ENCODE measurements around the gene CNTNAP2.

The CNTNAP2 gene

DNA sequence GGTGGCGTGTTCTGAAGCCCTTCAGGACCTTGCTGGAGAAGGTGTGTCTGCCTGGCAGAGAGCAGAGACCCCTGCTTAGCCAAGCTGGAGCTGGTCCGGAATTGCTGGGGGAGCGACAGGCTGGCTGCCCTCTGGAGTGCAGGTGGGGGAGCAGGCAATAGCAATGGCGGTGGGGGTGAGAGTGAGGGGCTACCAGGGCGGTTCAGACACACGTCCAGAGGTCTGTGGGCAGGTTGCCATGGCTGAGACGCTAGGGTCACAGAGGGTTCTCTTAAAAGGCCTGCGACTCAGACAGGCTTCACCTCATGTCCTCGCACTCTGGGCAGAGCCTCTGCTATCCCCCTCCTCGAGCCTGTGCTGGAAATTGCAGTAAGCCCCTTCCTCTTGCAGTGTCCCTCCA is 2144.9 kb downstream of the CNTNAP2 start:
- no peak overlapping the region for H3K4me3 ChIP-seq (ENCODE audit: low read depth, low read length)
- no peak for DNase-seq (ENCODE audit: low read depth)
- TF ChIP-seq, protein P1, sequence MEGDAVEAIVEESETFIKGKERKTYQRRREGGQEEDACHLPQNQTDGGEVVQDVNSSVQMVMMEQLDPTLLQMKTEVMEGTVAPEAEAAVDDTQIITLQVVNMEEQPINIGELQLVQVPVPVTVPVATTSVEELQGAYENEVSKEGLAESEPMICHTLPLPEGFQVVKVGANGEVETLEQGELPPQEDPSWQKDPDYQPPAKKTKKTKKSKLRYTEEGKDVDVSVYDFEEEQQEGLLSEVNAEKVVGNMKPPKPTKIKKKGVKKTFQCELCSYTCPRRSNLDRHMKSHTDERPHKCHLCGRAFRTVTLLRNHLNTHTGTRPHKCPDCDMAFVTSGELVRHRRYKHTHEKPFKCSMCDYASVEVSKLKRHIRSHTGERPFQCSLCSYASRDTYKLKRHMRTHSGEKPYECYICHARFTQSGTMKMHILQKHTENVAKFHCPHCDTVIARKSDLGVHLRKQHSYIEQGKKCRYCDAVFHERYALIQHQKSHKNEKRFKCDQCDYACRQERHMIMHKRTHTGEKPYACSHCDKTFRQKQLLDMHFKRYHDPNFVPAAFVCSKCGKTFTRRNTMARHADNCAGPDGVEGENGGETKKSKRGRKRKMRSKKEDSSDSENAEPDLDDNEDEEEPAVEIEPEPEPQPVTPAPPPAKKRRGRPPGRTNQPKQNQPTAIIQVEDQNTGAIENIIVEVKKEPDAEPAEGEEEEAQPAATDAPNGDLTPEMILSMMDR (conservative IDR thresholded peaks at IDR 0.05; ENCODE audit: low read depth, low read length): no peak

DNA sequence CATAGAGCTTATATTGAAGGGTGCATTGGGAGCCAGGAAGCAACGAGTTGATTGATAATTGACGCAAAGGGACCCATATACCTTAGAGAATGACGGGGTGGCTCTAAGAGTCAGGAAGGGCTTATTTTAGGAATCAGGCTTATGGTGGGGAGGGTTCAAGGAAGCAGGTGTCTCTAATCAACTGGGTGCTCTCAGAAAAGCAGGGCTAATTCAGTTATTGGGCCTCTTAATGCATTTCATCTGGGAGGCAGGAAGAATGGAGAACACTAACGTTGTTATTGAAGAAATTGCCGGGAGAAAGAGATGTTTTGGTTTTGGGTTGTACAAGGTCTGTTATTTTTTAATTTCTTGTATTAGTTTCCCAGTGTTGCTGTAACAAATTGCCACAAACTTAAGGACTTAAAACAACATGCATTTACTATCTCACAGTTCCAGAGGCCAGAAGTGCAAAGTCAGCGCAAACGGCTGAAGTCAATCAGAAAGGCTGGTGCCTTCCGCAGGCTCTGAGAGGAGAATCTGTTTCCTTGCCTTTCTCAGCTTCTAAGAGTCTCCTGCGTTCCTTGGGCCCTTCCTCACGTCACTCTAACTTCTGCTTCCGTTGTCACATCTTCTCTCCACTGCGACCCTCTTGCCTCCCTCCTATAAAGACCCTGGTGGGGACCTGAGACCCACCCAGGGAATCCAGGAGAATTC is 2145.5 kb downstream of the CNTNAP2 start:
- DNase-seq (ENCODE audit: low read depth): no peak
- TF ChIP-seq, protein P1 (conservative IDR thresholded peaks at IDR 0.05; ENCODE audit: low read depth, low read length): no peak
- H3K4me3 ChIP-seq (ENCODE audit: low read depth, low read length): no peak overlapping the region

DNA sequence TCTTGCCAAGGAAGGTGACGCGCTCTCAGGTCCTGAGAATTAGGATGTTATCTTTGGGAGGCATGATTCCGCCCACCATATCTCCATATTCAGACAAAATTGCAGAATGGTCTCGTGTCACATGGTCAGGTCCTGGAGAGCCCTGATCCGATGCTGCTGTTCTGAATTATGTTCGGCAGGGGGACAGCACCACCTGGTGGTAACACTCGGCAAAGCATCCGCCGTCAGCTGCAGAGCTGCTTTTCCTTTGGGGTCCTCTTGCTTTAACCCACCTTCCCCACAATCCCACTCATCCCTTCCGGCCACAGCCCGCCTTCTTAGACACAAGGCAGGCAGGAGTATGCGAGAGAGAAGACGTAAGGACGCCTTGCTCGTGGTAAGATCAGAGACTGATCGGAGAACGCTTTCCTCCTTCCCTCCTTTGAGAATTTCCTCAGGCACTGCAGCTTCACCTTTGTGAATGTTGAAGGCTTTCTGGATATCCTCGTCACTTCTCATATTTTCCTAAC is 2146.2 kb downstream of the CNTNAP2 start:
- DNase-seq (ENCODE audit: low read depth): peak; percentile 62
- TF ChIP-seq, protein P1 (conservative IDR thresholded peaks at IDR 0.05; ENCODE audit: low read depth, low read length): peak; percentile 91
- no peak overlapping the region for H3K4me3 ChIP-seq (ENCODE audit: low read depth, low read length)

DNA sequence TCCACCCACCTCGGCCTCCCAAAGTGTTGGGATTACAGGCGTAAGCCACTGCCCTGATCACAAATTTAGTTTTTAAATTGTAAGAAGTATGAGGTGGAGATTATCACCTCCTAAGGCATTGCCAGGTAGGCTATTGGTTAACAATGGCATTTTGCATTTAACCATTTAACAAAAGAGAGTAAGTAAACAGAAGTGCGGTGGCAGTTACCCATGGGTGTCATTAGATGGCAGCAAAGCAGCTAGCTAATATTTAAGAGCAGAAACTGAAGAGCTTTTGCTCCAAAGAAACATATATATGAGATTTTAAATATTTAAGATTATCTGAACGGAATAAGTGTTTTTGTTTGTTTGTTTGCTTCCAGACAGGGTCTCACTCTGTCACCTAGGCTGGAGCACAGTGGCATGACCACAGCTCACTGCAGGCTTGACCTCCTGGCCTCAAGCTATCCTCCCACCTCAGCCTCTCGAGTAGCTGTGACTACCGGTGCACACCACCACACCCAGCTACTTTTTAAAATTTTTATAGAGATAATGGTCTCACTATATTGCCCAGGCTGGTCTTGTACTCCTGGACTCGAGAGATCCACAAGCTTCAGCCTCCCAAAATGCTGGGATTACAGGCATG is 2148.4 kb downstream of the CNTNAP2 start:
- TF ChIP-seq, protein P1 (conservative IDR thresholded peaks at IDR 0.05; ENCODE audit: low read depth, low read length): peak; percentile 71
- peak; percentile 66 for DNase-seq (ENCODE audit: low read depth)

DNA sequence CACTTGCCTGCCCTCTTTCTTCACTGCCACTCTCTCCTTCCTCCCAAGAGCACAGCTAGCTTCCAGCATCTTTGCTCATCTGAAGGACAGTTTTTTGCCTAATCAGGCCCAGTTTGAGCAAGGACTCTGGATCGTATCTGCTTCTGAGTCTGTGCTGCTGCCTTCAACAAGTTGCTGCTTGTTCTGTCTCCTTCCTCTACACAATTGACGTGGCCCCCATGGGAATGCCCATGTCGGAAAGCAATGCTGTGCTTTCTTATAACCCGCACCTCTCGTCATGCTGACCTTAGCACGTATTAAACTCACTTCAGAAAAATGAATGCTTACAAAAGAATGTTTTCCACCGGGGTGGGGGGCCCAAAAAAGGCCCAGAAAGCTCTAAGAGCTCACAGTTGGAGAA is 2149.3 kb downstream of the CNTNAP2 start:
- TF ChIP-seq, protein P1 (conservative IDR thresholded peaks at IDR 0.05; ENCODE audit: low read depth, low read length): no peak
- no peak for DNase-seq (ENCODE audit: low read depth)
- no peak overlapping the region for H3K4me3 ChIP-seq (ENCODE audit: low read depth, low read length)

More for the DNA sequence above, 2148.4 kb downstream of the CNTNAP2 start:
- no peak overlapping the region for H3K4me3 ChIP-seq (ENCODE audit: low read depth, low read length)

DNA sequence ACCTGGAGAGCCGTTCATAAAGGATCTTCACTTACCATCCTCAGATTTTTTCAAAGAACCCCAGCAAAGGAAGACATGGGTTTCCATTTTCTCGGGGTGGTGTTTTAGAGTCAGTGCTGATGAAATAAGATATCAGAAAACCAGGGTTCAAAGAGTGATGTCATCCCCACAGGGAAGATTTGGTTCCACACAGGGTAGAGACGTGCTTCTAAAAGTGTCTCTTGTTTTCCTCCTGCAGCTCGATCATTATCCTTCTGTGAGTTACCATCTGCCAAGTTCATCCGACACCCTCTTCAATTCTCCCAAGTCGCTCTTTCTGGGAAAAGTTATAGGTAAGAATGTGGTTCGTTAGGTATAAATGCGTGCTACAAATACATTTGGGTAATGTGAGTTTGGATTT is 2150.2 kb downstream of the CNTNAP2 start:
- H3K4me3 ChIP-seq (ENCODE audit: low read depth, low read length): no peak overlapping the region
- DNase-seq (ENCODE audit: low read depth): no peak
- TF ChIP-seq, protein P1 (conservative IDR thresholded peaks at IDR 0.05; ENCODE audit: low read depth, low read length): no peak

Measured in choroid plexus epithelial cell (primary cell).